Measurements from ENCODE around the gene FTO. TPM values are rescaled to one million over a fixed set of nuclear protein-coding genes. Genes with fewer than 3 reads are reported as not detected.
A peak's percentile ranks its signal among the peaks of the same experiment; 100 is the strongest.

The FTO gene
- total RNA-seq, 1 donor from 2014 or later, result 119 TPM

- DNase-seq, result no peak
These were observed 78.2 kb downstream of the FTO start for GRCh38 chr16:53782148-53782547.

GRCh38 chr16:53784291-53784690 lies 80.3 kb downstream of the FTO start:
- no peak for DNase-seq

- peak; percentile 57 for DNase-seq
These were observed 81.1 kb downstream of the FTO start for GRCh38 chr16:53785044-53785443.

GRCh38 chr16:53785916-53786315 lies 82.0 kb downstream of the FTO start:
- no peak for DNase-seq

GRCh38 chr16:53787423-53787822 lies 83.5 kb downstream of the FTO start:
- no peak for DNase-seq

GRCh38 chr16:53789137-53789536 lies 85.2 kb downstream of the FTO start:
- no peak for DNase-seq

GRCh38 chr16:53792161-53792951 lies 88.4 kb downstream of the FTO start:
- peak; percentile 21 for DNase-seq

GRCh38 chr16:53803451-53803850 lies 99.5 kb downstream of the FTO start:
- DNase-seq, result no peak

- DNase-seq, result no peak
These were observed 100.0 kb downstream of the FTO start for GRCh38 chr16:53803998-53804397.

GRCh38 chr16:53804467-53804866 lies 100.5 kb downstream of the FTO start:
- no peak for DNase-seq

- DNase-seq, result no peak
These were observed 101.2 kb downstream of the FTO start for GRCh38 chr16:53805113-53805512.

- DNase-seq, result no peak
These were observed 101.8 kb downstream of the FTO start for GRCh38 chr16:53805752-53806151.

- no peak for DNase-seq
These were observed 105.4 kb downstream of the FTO start for GRCh38 chr16:53809088-53809932.

GRCh38 chr16:53812914-53813313 lies 109.0 kb downstream of the FTO start:
- DNase-seq, result no peak

- DNase-seq, result no peak
These were observed 110.8 kb downstream of the FTO start for GRCh38 chr16:53814801-53815200.

GRCh38 chr16:53816211-53816836 lies 112.4 kb downstream of the FTO start:
- DNase-seq, result no peak

- no peak for DNase-seq
These were observed 113.3 kb downstream of the FTO start for GRCh38 chr16:53817117-53817755.

- DNase-seq, result peak; percentile 9
These were observed 114.0 kb downstream of the FTO start for GRCh38 chr16:53817812-53818550.

- no peak for DNase-seq
These were observed 117.5 kb downstream of the FTO start for GRCh38 chr16:53821487-53821886.

- DNase-seq, result no peak
These were observed 118.1 kb downstream of the FTO start for GRCh38 chr16:53821957-53822625.

- DNase-seq, result no peak
These were observed 119.1 kb downstream of the FTO start for GRCh38 chr16:53822936-53823529.

All from tongue (tissue), 2 donors.